GM12878 (cell line): Measurements from ENCODE around the gene FXYD3.

Experiments
- CTCF ChIP-seq, 3 experiments: IDR thresholded peaks in 2 of 3; conservative IDR thresholded peaks in 1 of 3; 2 replicates each; pipeline ENCODE4 v1.5.1; 2011; ENCODE audit warnings: low read depth in 3 of 3, low read length in 3 of 3, mild to moderate bottlenecking in 3 of 3, control low read depth in 2 of 3, moderate library complexity in 2 of 3, inconsistent platforms in 1 of 3, mixed read lengths in 1 of 3; ENCODE audit not compliant: control insufficient read depth in 2 of 3, insufficient read depth in 1 of 3; ENCODE audit errors: extremely low read depth in 1 of 3
- MTA2 ChIP-seq: fragments of 450-650 bp; IDR thresholded peaks from 2 replicates; pipeline ENCODE4 v1.6.1; 2016; ENCODE audit warnings: low read depth, mild to moderate bottlenecking, moderate library complexity
- NR2C2 ChIP-seq: IDR thresholded peaks from 2 replicates; pipeline ENCODE4 v1.6.1; 2011; ENCODE audit warnings: borderline replicate concordance, low read depth; ENCODE audit not compliant: control insufficient read depth, insufficient read length
- POU2F2 ChIP-seq: IDR thresholded peaks from 3 replicates; pipeline ENCODE4 v1.6.1; 2011; ENCODE audit warnings: low read depth, mild to moderate bottlenecking, low read length, borderline replicate concordance
- SP1 ChIP-seq: IDR thresholded peaks from one replicate; pipeline ENCODE4 v1.6.1; 2011; ENCODE audit warnings: low read depth, low read length

- no peak for TF ChIP-seq MTA2
- no peak for TF ChIP-seq SP1
- TF ChIP-seq CTCF (IDR thresholded peaks at IDR 0.05 in 2 of 3, conservative IDR thresholded peaks at IDR 0.05 in 1 of 3; ENCODE audit: control insufficient read depth in 2 of 3, extremely low read depth in 1 of 3, insufficient read depth in 1 of 3, low read depth in 3 of 3, low read length in 3 of 3): no peak
- TF ChIP-seq NR2C2: no peak
- TF ChIP-seq POU2F2: no peak
These were observed 56.1 kb downstream of the FXYD3 start for GRCh38 chr19:35171730-35172129.
